HPDE6-E6E7 (cell line): ENCODE measurements around the gene WDR76.
A peak's percentile ranks its signal among the peaks of the same experiment; 100 is the strongest.

Experiments used
- DNase-seq: peaks from one replicate; pipeline ENCODE4 v3.0.0; 2011; ENCODE audit warnings: missing footprints; ENCODE audit errors: extremely low spot score

WDR76 gene

GRCh38 chr15:43877371-43877770 is 50.6 kb downstream of the WDR76 start:
- no peak for DNase-seq

GRCh38 chr15:43878446-43878845 is 51.6 kb downstream of the WDR76 start:
- no peak for DNase-seq

DNA sequence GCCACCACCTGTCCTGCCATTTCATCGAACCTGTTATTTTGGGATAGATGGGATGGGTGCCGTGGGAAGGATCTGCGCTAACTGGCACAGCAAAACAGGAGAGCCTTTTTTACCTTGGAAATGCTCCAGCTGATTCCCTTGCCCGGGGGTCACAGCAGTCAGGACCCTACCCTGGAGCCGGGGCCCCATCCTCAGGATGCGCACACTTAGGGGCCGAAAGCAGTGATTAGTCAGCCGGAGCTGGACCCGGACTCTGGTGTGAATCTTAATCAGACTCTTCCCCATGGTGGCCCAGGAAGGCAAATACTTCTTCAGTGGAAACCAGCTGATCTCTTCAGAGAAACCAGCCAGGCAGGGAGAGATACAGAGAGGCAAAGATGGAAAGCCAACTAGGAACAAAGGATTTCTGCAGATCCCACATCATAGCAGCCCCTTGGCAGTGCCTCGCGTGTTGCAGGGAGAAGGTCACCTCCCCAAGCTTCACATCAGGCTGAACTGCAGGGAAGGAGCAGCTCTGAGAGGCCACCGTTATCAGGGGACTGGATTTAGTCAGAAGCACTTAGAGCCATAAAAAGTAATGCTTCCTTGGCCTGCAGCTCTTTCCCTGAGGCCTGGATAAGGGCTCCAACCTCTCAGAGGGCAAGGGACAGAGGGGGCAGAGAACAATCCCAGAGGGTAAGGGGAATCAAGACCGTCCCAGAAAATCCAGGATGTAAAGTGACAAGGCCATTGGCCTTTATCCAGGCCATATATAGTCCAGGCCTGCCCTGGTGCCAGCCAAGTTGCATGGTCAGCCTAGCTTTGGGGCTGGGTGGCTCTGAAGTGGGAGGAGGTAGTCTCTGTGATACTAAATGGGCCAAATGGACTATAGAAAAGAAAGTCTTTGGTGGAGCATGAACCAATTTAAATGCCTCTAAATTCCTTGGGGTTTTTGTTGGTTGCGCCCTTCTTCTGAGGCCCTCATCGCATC is 52.9 kb downstream of the WDR76 start:
- DNase-seq: no peak

DNA sequence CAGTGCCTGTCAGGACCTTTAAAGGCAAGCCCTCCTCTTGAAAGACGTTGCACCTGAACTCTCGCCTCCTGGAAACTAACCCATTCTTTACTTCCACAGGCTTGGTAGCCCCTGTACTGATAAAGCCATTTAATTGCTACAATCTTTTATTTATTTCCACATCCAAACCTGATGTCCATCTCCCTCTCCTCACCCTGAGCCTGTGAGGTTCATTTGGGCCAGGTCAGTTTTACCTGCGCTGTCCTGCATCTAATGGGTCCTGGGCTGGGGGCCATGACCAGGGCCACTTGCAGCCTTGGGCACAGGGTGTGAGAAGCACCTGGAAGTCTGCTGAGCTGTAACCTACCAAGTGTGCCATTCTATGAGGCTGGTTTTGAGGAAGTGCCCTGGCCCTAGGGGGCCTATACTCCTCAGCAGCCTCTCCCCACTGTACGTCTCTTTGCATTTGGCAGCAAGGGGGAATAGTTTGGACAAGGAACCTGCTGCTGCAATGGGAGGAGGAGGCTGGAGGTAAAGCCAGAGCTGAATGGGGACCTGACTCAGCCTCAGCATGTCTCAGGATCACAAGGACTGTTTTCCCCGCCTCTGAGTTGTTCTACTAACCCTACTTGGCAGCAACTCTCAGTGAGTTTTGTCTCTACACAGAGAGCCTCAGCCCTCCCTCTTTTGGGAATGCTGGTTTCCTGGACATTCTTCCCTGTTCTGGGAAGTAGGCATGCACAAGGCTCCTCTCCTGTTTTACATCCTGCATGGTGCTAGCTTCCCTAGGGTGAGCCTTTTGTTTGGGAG is 53.8 kb downstream of the WDR76 start:
- DNase-seq: no peak

- no peak for DNase-seq
These were observed 54.4 kb downstream of the WDR76 start for GRCh38 chr15:43881245-43881644.

GRCh38 chr15:43881944-43882343 is 55.1 kb downstream of the WDR76 start:
- DNase-seq: no peak

- no peak for DNase-seq
These were observed 56.8 kb downstream of the WDR76 start for GRCh38 chr15:43883571-43883970.

GRCh38 chr15:43886558-43886957 is 59.8 kb downstream of the WDR76 start:
- DNase-seq: no peak

- no peak for DNase-seq
These were observed 61.1 kb downstream of the WDR76 start for GRCh38 chr15:43887901-43888300.

- DNase-seq: no peak
These were observed 62.2 kb downstream of the WDR76 start for GRCh38 chr15:43889042-43889441.

- DNase-seq: no peak
These were observed 67.2 kb downstream of the WDR76 start for GRCh38 chr15:43893956-43894355.

- no peak for DNase-seq
These were observed 68.8 kb downstream of the WDR76 start for GRCh38 chr15:43895586-43895985.

GRCh38 chr15:43896543-43896942 is 69.7 kb downstream of the WDR76 start:
- DNase-seq: no peak

DNA sequence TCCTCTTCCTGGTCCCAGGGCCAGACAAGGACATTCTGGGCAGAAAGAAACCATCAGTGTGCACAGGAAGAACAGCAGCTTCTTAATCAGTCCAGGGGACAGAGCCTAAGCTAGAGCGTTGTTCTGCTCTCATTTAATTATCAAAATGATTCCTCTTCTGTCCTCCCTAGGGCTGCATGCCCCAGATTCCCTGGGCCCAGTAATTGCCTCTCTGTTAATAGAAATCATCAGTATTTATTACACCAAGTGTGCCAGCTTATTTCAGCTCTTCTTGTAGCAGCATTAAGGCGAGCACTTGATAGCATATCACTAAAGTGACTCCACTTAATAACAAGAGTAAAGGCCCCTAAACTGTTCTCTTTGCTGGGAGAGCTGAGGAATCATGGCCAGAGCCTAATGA is 72.1 kb downstream of the WDR76 start:
- DNase-seq: no peak

- DNase-seq: no peak
These were observed 73.1 kb downstream of the WDR76 start for GRCh38 chr15:43899928-43900327.

GRCh38 chr15:43900996-43901395 is 74.2 kb downstream of the WDR76 start:
- DNase-seq: no peak

- DNase-seq: no peak
These were observed 74.7 kb downstream of the WDR76 start for GRCh38 chr15:43901495-43901894.

DNA sequence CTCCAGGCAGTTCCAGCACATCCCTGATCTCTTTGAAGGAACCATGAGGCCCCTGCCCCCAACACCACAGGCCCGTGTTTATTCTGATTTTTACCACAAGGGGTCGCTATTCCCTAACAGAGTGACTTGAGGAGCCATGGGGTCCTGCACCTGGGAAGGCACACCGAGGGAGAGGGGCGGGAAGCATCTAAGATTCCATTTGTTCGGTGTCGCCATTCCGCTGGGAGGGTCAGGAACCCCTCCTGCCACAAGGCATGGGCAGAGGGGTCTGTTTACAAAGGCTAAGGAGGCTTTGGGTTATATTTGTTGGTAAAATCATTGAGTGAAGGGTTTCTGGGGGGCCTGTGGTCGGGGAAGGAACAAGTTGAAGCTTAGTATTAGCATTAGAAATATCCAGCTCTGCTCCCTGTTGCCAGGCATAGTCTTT is 77.1 kb downstream of the WDR76 start:
- peak; percentile 49 for DNase-seq

DNA sequence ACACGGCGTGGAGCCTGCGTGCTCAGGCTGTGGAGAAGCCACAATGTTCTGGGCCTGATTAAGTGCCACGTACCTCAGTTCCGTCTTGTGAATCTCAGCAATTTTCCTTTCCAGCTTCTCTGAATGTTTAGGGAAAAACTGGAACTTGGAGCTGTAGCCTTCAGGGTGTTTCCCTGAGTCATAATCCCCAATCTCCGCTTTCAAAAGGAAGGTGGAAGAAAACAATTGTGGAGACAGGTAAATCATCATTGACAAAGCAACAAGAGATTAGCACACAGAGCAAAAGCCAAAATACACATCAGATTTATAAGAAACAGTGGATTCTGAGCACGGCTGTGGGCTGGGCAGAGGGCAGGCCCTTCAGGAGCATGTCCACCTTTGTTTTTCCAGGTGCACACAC is 79.0 kb downstream of the WDR76 start:
- no peak for DNase-seq

DNA sequence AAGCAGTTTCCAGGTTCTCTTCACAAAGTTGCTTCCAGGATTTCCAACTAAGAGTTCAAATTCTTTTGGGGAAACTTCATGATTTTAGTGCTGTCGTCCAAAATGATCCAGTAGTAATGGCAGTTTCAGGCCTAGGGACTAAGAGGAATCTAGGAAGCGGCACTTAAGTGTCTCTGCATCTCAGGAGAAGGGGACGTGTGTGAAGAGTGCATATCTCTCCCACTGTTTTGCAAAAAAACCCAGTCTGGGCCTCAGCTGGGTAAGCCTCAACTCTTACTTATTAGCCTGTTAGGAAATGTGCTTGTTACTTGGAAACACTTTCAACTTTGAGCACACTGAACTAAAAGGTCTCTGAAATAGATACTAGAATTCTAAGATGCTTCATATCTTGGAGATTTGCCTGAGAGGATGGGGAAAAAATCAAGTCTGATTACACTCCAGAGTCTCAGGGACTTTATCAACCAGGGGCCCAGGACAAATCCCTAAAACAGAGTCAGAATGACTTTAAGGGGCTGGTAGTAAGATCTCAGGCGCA is 81.8 kb downstream of the WDR76 start:
- no peak for DNase-seq

- peak; percentile 15 for DNase-seq
These were observed 84.5 kb downstream of the WDR76 start for GRCh38 chr15:43911235-43911781.

DNA sequence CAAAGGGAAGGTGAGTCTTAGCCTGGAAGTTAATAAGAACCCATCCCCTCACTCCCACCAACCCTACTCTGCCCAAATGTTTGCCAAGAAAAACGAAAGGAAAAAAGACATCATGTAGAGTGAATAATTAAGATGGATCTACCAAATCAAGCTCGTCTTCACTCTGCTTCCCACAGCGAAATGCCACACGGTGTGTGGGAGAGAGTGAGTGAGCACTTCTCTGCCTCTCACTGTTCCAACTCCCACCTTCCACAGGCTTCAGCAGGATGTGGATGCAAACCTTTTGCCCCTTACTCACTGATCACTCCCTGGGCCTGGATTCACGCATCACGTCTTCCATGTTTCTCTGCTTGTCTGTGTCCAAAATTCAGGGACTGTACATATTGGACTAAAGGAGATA is 85.4 kb downstream of the WDR76 start:
- DNase-seq: no peak
